ENCODE data around the gene RPL13.

RPL13 gene

GRCh38 chr16:89530401-89531381 is 29.8 kb upstream of the RPL13 start:
- TF ChIP-seq OSR1 (CRISPR knock-in tag; IDR thresholded peaks at IDR 0.05) (no peak), TOX (CRISPR knock-in tag; IDR thresholded peaks at IDR 0.05; ENCODE audit: borderline replicate concordance) (no peak), ZFP30 (CRISPR knock-in tag; IDR thresholded peaks at IDR 0.05) (no peak)
- ATAC-seq = no peak

GRCh38 chr16:89531821-89532526 is 28.5 kb upstream of the RPL13 start:
- ATAC-seq = no peak
- TF ChIP-seq ISL1 (CRISPR knock-in tag; IDR thresholded peaks at IDR 0.05) (no peak), ZC3H10 (CRISPR knock-in tag; IDR thresholded peaks at IDR 0.05) (no peak), ZNF70 (CRISPR knock-in tag; IDR thresholded peaks at IDR 0.05) (no peak), CSDC2 (CRISPR knock-in tag; IDR thresholded peaks at IDR 0.05) (no peak), ZFP30 (CRISPR knock-in tag; IDR thresholded peaks at IDR 0.05) (no peak), ZFP3 (CRISPR knock-in tag; IDR thresholded peaks at IDR 0.05) (no peak), CSRNP3 (CRISPR knock-in tag; IDR thresholded peaks at IDR 0.05) (no peak), PPARA (CRISPR knock-in tag; IDR thresholded peaks at IDR 0.05; ENCODE audit: borderline replicate concordance) (no peak), ESRRG (CRISPR knock-in tag; IDR thresholded peaks at IDR 0.05) (no peak), OSR1 (CRISPR knock-in tag; IDR thresholded peaks at IDR 0.05) (no peak), SNAI2 (CRISPR knock-in tag; IDR thresholded peaks at IDR 0.05) (no peak)

GRCh38 chr16:89534252-89534756 is 26.2 kb upstream of the RPL13 start:
- no peak for ATAC-seq

More at GRCh38 chr16:89534252-89534756, 26.2 kb upstream of the RPL13 start:
- TF ChIP-seq CSDC2 (CRISPR knock-in tag; IDR thresholded peaks at IDR 0.05) (no peak), TOX (CRISPR knock-in tag; IDR thresholded peaks at IDR 0.05; ENCODE audit: borderline replicate concordance) (no peak), TCF4 (CRISPR knock-in tag; IDR thresholded peaks at IDR 0.05; ENCODE audit: borderline replicate concordance) (no peak), GLIS3 (CRISPR knock-in tag; IDR thresholded peaks at IDR 0.05) (no peak), ZFP3 (CRISPR knock-in tag; IDR thresholded peaks at IDR 0.05) (no peak), ARNTL (CRISPR knock-in tag; IDR thresholded peaks at IDR 0.05; ENCODE audit: borderline replicate concordance, low read depth) (no peak), TSHZ2 (CRISPR knock-in tag; IDR thresholded peaks at IDR 0.05) (no peak), ZNF565 (CRISPR knock-in tag; conservative IDR thresholded peaks at IDR 0.05; ENCODE audit: low read depth) (no peak), ISL1 (CRISPR knock-in tag; IDR thresholded peaks at IDR 0.05) (no peak), RARB (CRISPR knock-in tag; IDR thresholded peaks at IDR 0.05) (no peak), ZNF70 (CRISPR knock-in tag; IDR thresholded peaks at IDR 0.05) (no peak), ZFP30 (CRISPR knock-in tag; IDR thresholded peaks at IDR 0.05) (no peak), PATZ1 (CRISPR knock-in tag; IDR thresholded peaks at IDR 0.05; ENCODE audit: borderline replicate concordance) (no peak), ESRRG (CRISPR knock-in tag; IDR thresholded peaks at IDR 0.05) (no peak), ZNF8 (CRISPR knock-in tag; IDR thresholded peaks at IDR 0.05) (no peak)

All from SK-N-SH treated with all-trans-retinoic acid at 6 μM for 48 hours (cell line).